K562 (cell line): ENCODE measurements around the gene ALG1L2. TPM values are rescaled to one million over a fixed set of nuclear protein-coding genes. Genes with fewer than 3 reads are reported as not detected.
"Not testable (repeated sequence)": the region's sequence is repeated elsewhere in the genome, so short reads cannot be mapped to it uniquely, and the experiment has no call there.

Experiments
- ATAC-seq: fragments of 200-7000 bp; cut with Tn5 transposase; 3 replicates; pipeline ENCODE4 v1.9.1; 2020; ENCODE audit warnings: moderate library complexity
- BruUV-seq: library from RNA; stranded (reverse); fragments of 400-500 nt; replicated peaks from 2 replicates; lab custom pipeline; 2021; lab: Mats Ljungman, UMichigan
- CTCF ChIA-PET: fragments of 300-600 bp; formaldehyde crosslinking; extraction: SDS; loops from one replicate; lab custom pipeline; 2021; ENCODE audit warnings: low intra/inter-chr PET ratio; lab: Yijun Ruan, JAX
- POLR2A ChIA-PET: fragments of 300-600, 350-650 bp; sonication (Branson Sonifier 250); formaldehyde crosslinking; extraction: SDS; loops from one replicate; lab custom pipeline; 2021; ENCODE audit warnings: antibody characterized with exemption, inconsistent platforms; lab: Yijun Ruan, JAX
- DNase-seq, 4 experiments: peaks; one replicate each; pipeline versions ENCODE4 v3.0.0 to v3.0.0-alpha.2; 2011 to 2018; ENCODE audit warnings: low spot score in 3 of 4, mixed read lengths in 3 of 4; ENCODE audit errors: extremely low read depth in 1 of 4
- FAIRE-seq: peaks from 2 replicates; lab custom pipeline; 2011; peaks lifted over from hg19 to GRCh38; lab: Jason Lieb, UNC
- H2AFZ ChIP-seq: 2 replicates; pipeline ENCODE4 v1.6.0; 2011; ENCODE audit warnings: low read depth, low read length, control low read depth, inconsistent platforms
- H3K27ac ChIP-seq: fragments of 200-600 bp; 3 replicates; pipeline ENCODE4 v1.8.0; 2011; ENCODE audit warnings: low read depth, mild to moderate bottlenecking, control low read depth, inconsistent platforms, low read length, moderate library complexity, mixed read lengths; ENCODE audit errors: extremely low read depth
- H3K27me3 ChIP-seq, 2 experiments: fragments of 300-600 bp in 1 of 2; 2 replicates in 1 of 2; 3 replicates in 1 of 2; pipeline versions ENCODE4 v1.6.0 to v1.8.0; 2011; ENCODE audit warnings: inconsistent platforms in 2 of 2, low read length in 2 of 2, mild to moderate bottlenecking in 1 of 2, mixed read lengths in 1 of 2, moderate library complexity in 1 of 2; ENCODE audit not compliant: control insufficient read depth in 2 of 2, insufficient read depth in 2 of 2
- H3K36me3 ChIP-seq: fragments of 300-600 bp; 3 replicates; pipeline ENCODE4 v1.8.0; 2011; ENCODE audit warnings: mild to moderate bottlenecking, low read length, inconsistent platforms; ENCODE audit not compliant: control insufficient read depth, insufficient read depth
- H3K4me1 ChIP-seq, 2 experiments: fragments of 200-600 bp in 1 of 2; replicated peaks in 1 of 2; 2 replicates in 1 of 2; 3 replicates in 1 of 2; pipeline versions ENCODE4 v1.5.1 to v1.8.0; 2011; ENCODE audit warnings: inconsistent platforms in 2 of 2, low read length in 2 of 2, mild to moderate bottlenecking in 1 of 2, mixed read lengths in 1 of 2, moderate library complexity in 1 of 2; ENCODE audit not compliant: control insufficient read depth in 2 of 2, insufficient read depth in 2 of 2
- H3K4me2 ChIP-seq: 2 replicates; pipeline ENCODE4 v1.6.1; 2011; ENCODE audit warnings: low read length, control low read depth, inconsistent platforms, mixed read lengths; ENCODE audit not compliant: insufficient read depth
- H3K4me3 ChIP-seq: fragments of 200-600 bp; sonication (generic), shearing (Covaris generic); 2 replicates; pipeline ENCODE4 v1.5.1; 2016; ENCODE audit warnings: control low read depth, inconsistent platforms
- H3K79me2 ChIP-seq: fragments of 200-600 bp; 3 replicates; pipeline ENCODE4 v1.8.0; 2011; ENCODE audit warnings: low read length, inconsistent platforms; ENCODE audit not compliant: control insufficient read depth, insufficient read depth
- H3K9ac ChIP-seq, 2 experiments: 2 replicates each; pipeline versions ENCODE4 v1.6.0 to v1.6.1; 2011; ENCODE audit warnings: low read depth in 2 of 2, low read length in 2 of 2, control low read depth in 1 of 2, inconsistent platforms in 1 of 2, mild to moderate bottlenecking in 1 of 2, mixed read lengths in 1 of 2; ENCODE audit not compliant: insufficient read depth in 1 of 2
- H3K9me1 ChIP-seq: one replicate; pipeline ENCODE4 v1.6.0; 2011; ENCODE audit warnings: inconsistent platforms, mild to moderate bottlenecking, low read length, moderate library complexity; ENCODE audit not compliant: control insufficient read depth, insufficient read depth
- H3K9me3 ChIP-seq: replicated peaks from 2 replicates; pipeline ENCODE4 v1.5.1; 2011; ENCODE audit warnings: low read depth, low read length, inconsistent platforms; ENCODE audit not compliant: control insufficient read depth, insufficient read depth
- H4K20me1 ChIP-seq: replicated peaks from 2 replicates; pipeline ENCODE4 v1.6.1; 2011; ENCODE audit warnings: low read length, inconsistent platforms, mixed read lengths; ENCODE audit not compliant: control insufficient read depth, insufficient read depth
- CBFA2T3 ChIP-seq: fragments of 450-650 bp; IDR thresholded peaks from 2 replicates; pipeline ENCODE4 v1.6.1; 2017
- SPI1 ChIP-seq: IDR thresholded peaks from 2 replicates; pipeline ENCODE4 v1.6.1; 2011; ENCODE audit warnings: low read depth, low read length, control low read depth, borderline replicate concordance
- TAL1 ChIP-seq: fragments of 450-650 bp; IDR thresholded peaks from 2 replicates; pipeline ENCODE4 v1.6.1; 2016; ENCODE audit warnings: mild to moderate bottlenecking
- TCF3 ChIP-seq: sonication (generic); formaldehyde crosslinking; IDR thresholded peaks from 2 replicates; pipeline ENCODE4 v1.4.0; 2020; ENCODE audit warnings: mild to moderate bottlenecking, missing genetic modification reagents
- TEAD4 ChIP-seq, 2 experiments: sonication (generic) in 1 of 2; formaldehyde crosslinking in 1 of 2; IDR thresholded peaks; 2 replicates each; pipeline versions ENCODE4 v1.6.1 to v1.8.0; 2012 to 2022; ENCODE audit warnings: borderline replicate concordance in 1 of 2, inconsistent platforms in 1 of 2, low read length in 1 of 2, mild to moderate bottlenecking in 1 of 2, missing genetic modification reagents in 1 of 2
- WGBS: fragments of 100-300 bp; shearing (Covaris generic); methylation state at CpG from one replicate; pipeline ENCODE4 v1.1.6; 2016; ENCODE audit warnings: low coverage, mixed read lengths; ENCODE audit not compliant: insufficient coverage; ENCODE audit errors: missing lambda C conversion rate; 5-methylcytosine and 5-hydroxymethylcytosine counted together
- in situ Hi-C: fragments of 300-500 bp; cut with MboI; formaldehyde crosslinking; loops from 4 replicates; pipeline ENCODE4 v1.15.0; 2018; ENCODE audit warnings: inconsistent platforms, mixed read lengths
- intact Hi-C: fragments of 100-400 bp; cut with micrococcal nuclease; formaldehyde crosslinking; loops from 2 replicates; pipeline ENCODE4 v1.14.2; 2022
- polyA plus RNA-seq, 8 experiments: library from polyadenylated mRNA; depleted of rRNA in 4 of 8; stranded (reverse) in 5 of 8; unstranded in 3 of 8; fragments of >200 nt; fragmentation: Nextera tagmentation in 2 of 8; fragmentation: Illumina TruSeq in 1 of 8; extraction: Ambion mirVana in 2 of 8; extraction: Trizol in 1 of 8; gene quantifications; 2 replicates each; pipeline versions ENCODE4 v1.2.1 to v1.2.3, GENCODE V29; 2011 to 2014; ENCODE audit warnings: inconsistent platforms in 1 of 8, missing spikeins in 1 of 8
- total RNA-seq, 7 experiments: library from RNA; depleted of rRNA in 6 of 7; stranded (reverse); fragments of >200 nt in 6 of 7; fragmentation: Illumina TruSeq in 2 of 7; extraction: Trizol in 2 of 7; gene quantifications; 2 replicates each; pipeline versions ENCODE4 v1.2.1 to v1.2.3, GENCODE V29; 2011 to 2021; ENCODE audit warnings: low replicate concordance in 1 of 7

The ALG1L2 gene
- total and polyA plus RNA-seq, 9 of the 15 experiments (the other 6 are each of a cell fraction or from before 2014, with no cell fraction given), result 0.10 to 1.1 (median 0.33) TPM; not detected in 2

GRCh38 chr3:130052965-130053364 lies 28.7 kb upstream of the ALG1L2 start:
- H3K4me3 ChIP-seq, H3K9me1 ChIP-seq, H3K9me3 ChIP-seq, H3K36me3 ChIP-seq, intact Hi-C loops, H4K20me1 ChIP-seq, H3K27ac ChIP-seq, BruUV-seq, H2AFZ ChIP-seq, FAIRE-seq, ATAC-seq, H3K9ac ChIP-seq, POLR2A ChIA-PET, in situ Hi-C loops, H3K4me2 ChIP-seq, CTCF ChIA-PET, DNase-seq, H3K79me2 ChIP-seq, H3K4me1 ChIP-seq, H3K27me3 ChIP-seq: not testable (repeated sequence)
- 0% methylated on average over 1 of the region's 4 CpGs for WGBS

- DNase-seq, result peak in 1 of 4 experiments; percentile 40
- H3K9ac ChIP-seq; H3K4me2 ChIP-seq; H3K27ac ChIP-seq; H3K4me1 ChIP-seq; POLR2A ChIA-PET; CTCF ChIA-PET; H3K79me2 ChIP-seq; H3K27me3 ChIP-seq; H3K4me3 ChIP-seq; H2AFZ ChIP-seq; H4K20me1 ChIP-seq; H3K9me1 ChIP-seq; in situ Hi-C loops; ATAC-seq; H3K36me3 ChIP-seq; H3K9me3 ChIP-seq; intact Hi-C loops; FAIRE-seq; BruUV-seq; TF ChIP-seq TEAD4 (CRISPR knock-in tag; IDR thresholded peaks at IDR 0.05; ENCODE audit: borderline replicate concordance): not testable (repeated sequence)
- peak; percentile 64 for TF ChIP-seq SPI1
- TF ChIP-seq TEAD4 (IDR thresholded peaks at IDR 0.05; ENCODE audit: low read length), result peak; percentile 30; the same call in 1 of the 2 replicates
- peak; percentile 47; the same call in 1 of the 2 replicates for TF ChIP-seq CBFA2T3
- peak; percentile 19; the same call in 1 of the 2 replicates for TF ChIP-seq TAL1
- TF ChIP-seq TCF3, result 0 out of 2 replicates have a peak, but pooled peaks have one; percentile 17
- 16% methylated on average over 14 of the region's 15 CpGs for WGBS
Observed at GRCh38 chr3:130057536-130058266, 23.9 kb upstream of the ALG1L2 start.

- H3K36me3 ChIP-seq, CTCF ChIA-PET, H3K27me3 ChIP-seq, H3K9me1 ChIP-seq, in situ Hi-C loops, H3K9me3 ChIP-seq, H2AFZ ChIP-seq, H3K4me2 ChIP-seq, H3K27ac ChIP-seq, H4K20me1 ChIP-seq, FAIRE-seq, H3K9ac ChIP-seq, DNase-seq, H3K4me3 ChIP-seq, POLR2A ChIA-PET, H3K4me1 ChIP-seq, H3K79me2 ChIP-seq, ATAC-seq, BruUV-seq, intact Hi-C loops: not testable (repeated sequence)
- 17% methylated on average over 2 of the region's 4 CpGs for WGBS
Observed at GRCh38 chr3:130058267-130058657, 23.4 kb upstream of the ALG1L2 start.
